HepG2 (cell line): Measurements from ENCODE around the gene ZNF280A. TPM values are rescaled to one million over a fixed set of nuclear protein-coding genes. Genes with fewer than 3 reads are reported as not detected.
"Not testable (repeated sequence)": the region's sequence is repeated elsewhere in the genome, so short reads cannot be mapped to it uniquely, and the experiment has no call there.

ENCODE experiments used
- ATAC-seq: fragments of 200-7000 bp; cut with Tn5 transposase; 3 replicates; pipeline ENCODE4 v1.9.1; 2020; ENCODE audit warnings: mild to moderate bottlenecking, moderate library complexity
- BruUV-seq: library from RNA; stranded (reverse); fragments of 400-500 nt; replicated peaks from 2 replicates; lab custom pipeline; 2021; lab: Mats Ljungman, UMichigan
- CTCF ChIA-PET: fragments of 300-600 bp; formaldehyde crosslinking; extraction: SDS; loops from one replicate; lab custom pipeline; 2021; ENCODE audit warnings: low total read pairs, inconsistent platforms, low intra/inter-chr PET ratio; lab: Yijun Ruan, JAX
- POLR2A ChIA-PET: fragments of 350-600 bp; sonication (Branson Sonifier 250); formaldehyde crosslinking; loops from one replicate; lab custom pipeline; 2020; ENCODE audit warnings: antibody characterized with exemption, inconsistent platforms; lab: Yijun Ruan, JAX
- DNase-seq: peaks from one replicate; pipeline ENCODE4 v3.0.0-alpha.2; 2015; ENCODE audit warnings: low spot score
- FAIRE-seq: peaks from 3 replicates; lab custom pipeline; 2011; peaks lifted over from hg19 to GRCh38; lab: Jason Lieb, UNC
- H2AFZ ChIP-seq: one replicate; pipeline ENCODE4 v1.6.1; 2011; ENCODE audit warnings: low read length, inconsistent platforms
- H3K27ac ChIP-seq: fragments of 300-600 bp; 3 replicates; pipeline ENCODE4 v1.8.0; 2011; ENCODE audit warnings: mixed run types, mild to moderate bottlenecking, mixed read lengths, low read length, inconsistent platforms; ENCODE audit not compliant: insufficient read depth; ENCODE audit errors: extremely low read length
- H3K27me3 ChIP-seq, 2 experiments: fragments of 200-600 bp in 1 of 2; 2 replicates in 1 of 2; 3 replicates in 1 of 2; pipeline versions ENCODE4 v1.6.0 to v1.8.0; 2011; ENCODE audit warnings: low read length in 2 of 2, mild to moderate bottlenecking in 2 of 2, moderate library complexity in 2 of 2, inconsistent platforms in 1 of 2; ENCODE audit not compliant: insufficient read depth in 2 of 2, control insufficient read depth in 1 of 2
- H3K36me3 ChIP-seq, 2 experiments: fragments of 200-600 bp in 1 of 2; replicated peaks in 1 of 2; 2 replicates in 1 of 2; 3 replicates in 1 of 2; pipeline versions ENCODE4 v1.5.1 to v1.8.0; 2011; ENCODE audit warnings: low read length in 2 of 2, inconsistent platforms in 1 of 2; ENCODE audit not compliant: insufficient read depth in 2 of 2, control insufficient read depth in 1 of 2
- H3K4me1 ChIP-seq: 2 replicates; pipeline ENCODE4 v1.5.1; 2012; ENCODE audit warnings: low read length, inconsistent platforms; ENCODE audit not compliant: insufficient read depth
- H3K4me2 ChIP-seq: 2 replicates; pipeline ENCODE4 v1.6.0; 2011; ENCODE audit warnings: low read depth, low read length, inconsistent platforms
- H3K4me3 ChIP-seq, 3 experiments: fragments of 200-600 bp in 1 of 3; sonication (generic), shearing (Covaris generic) in 1 of 3; replicated peaks in 1 of 3; 2 replicates each; pipeline ENCODE4 v1.5.1; 2011 to 2016; ENCODE audit warnings: low read length in 3 of 3, inconsistent platforms in 2 of 3, low read depth in 2 of 3, mild to moderate bottlenecking in 2 of 3, control low read depth in 1 of 3, mixed read lengths in 1 of 3; ENCODE audit not compliant: insufficient read depth in 1 of 3
- H3K79me2 ChIP-seq: one replicate; pipeline ENCODE4 v1.6.1; 2011; ENCODE audit warnings: low read length, inconsistent platforms; ENCODE audit not compliant: insufficient read depth
- H3K9ac ChIP-seq: 2 replicates; pipeline ENCODE4 v1.6.0; 2011; ENCODE audit warnings: mild to moderate bottlenecking, low read depth, low read length, inconsistent platforms; ENCODE audit not compliant: insufficient read depth
- H3K9me3 ChIP-seq: 2 replicates; pipeline ENCODE4 v1.5.1; 2012; ENCODE audit warnings: mild to moderate bottlenecking, low read length
- H4K20me1 ChIP-seq: 2 replicates; pipeline ENCODE4 v1.6.0; 2011; ENCODE audit warnings: inconsistent platforms, mild to moderate bottlenecking, low read length, moderate library complexity; ENCODE audit not compliant: insufficient read depth
- HOXA9 ChIP-seq: sonication (generic); formaldehyde crosslinking; IDR thresholded peaks from 2 replicates; pipeline ENCODE4 v1.8.1; 2022; ENCODE audit warnings: missing genetic modification reagents, mild to moderate bottlenecking, moderate library complexity, borderline replicate concordance
- KLF15 ChIP-seq: sonication (generic); formaldehyde crosslinking; IDR thresholded peaks from 2 replicates; pipeline ENCODE4 v1.8.1; 2023; ENCODE audit warnings: borderline replicate concordance, mild to moderate bottlenecking, inconsistent platforms, missing genetic modification reagents, mixed read lengths
- PCBP1 ChIP-seq: fragments of 200-400 bp; formaldehyde crosslinking; IDR thresholded peaks from 2 replicates; pipeline ENCODE4 v1.6.1; 2017; ENCODE audit warnings: mild to moderate bottlenecking, low read depth, low read length, borderline replicate concordance
- PLRG1 ChIP-seq: fragments of 450-650 bp; conservative IDR thresholded peaks from 2 replicates; pipeline ENCODE4 v1.6.1; 2016
- RARG ChIP-seq: sonication (generic); formaldehyde crosslinking; IDR thresholded peaks from 2 replicates; pipeline ENCODE4 v1.4.0; 2020; ENCODE audit warnings: low read depth, mild to moderate bottlenecking, missing genetic modification reagents
- RFX1 ChIP-seq: fragments of 450-650 bp; IDR thresholded peaks from 2 replicates; pipeline ENCODE4 v1.6.1; 2017
- SOX6 ChIP-seq, 2 experiments: fragments of 450-650 bp in 1 of 2; sonication (generic) in 1 of 2; formaldehyde crosslinking in 1 of 2; IDR thresholded peaks; 2 replicates each; pipeline versions ENCODE4 v1.4.0 to v1.6.1; 2017 to 2020; ENCODE audit warnings: antibody characterized with exemption in 1 of 2, mild to moderate bottlenecking in 1 of 2, missing genetic modification reagents in 1 of 2
- ZFP62 ChIP-seq: sonication (generic); formaldehyde crosslinking; IDR thresholded peaks from 2 replicates; pipeline ENCODE4 v1.4.0; 2020; ENCODE audit warnings: missing genetic modification reagents
- ZNF20 ChIP-seq: sonication (generic); formaldehyde crosslinking; IDR thresholded peaks from 2 replicates; pipeline ENCODE4 v1.4.0; 2020; ENCODE audit warnings: mild to moderate bottlenecking, moderate library complexity, missing genetic modification reagents
- ZNF282 ChIP-seq: fragments of 450-650 bp; IDR thresholded peaks from 2 replicates; pipeline ENCODE4 v1.6.1; 2018; ENCODE audit not compliant: partially characterized antibody
- ZNF331 ChIP-seq: sonication (generic); formaldehyde crosslinking; IDR thresholded peaks from 2 replicates; pipeline ENCODE4 v1.4.0; 2020; ENCODE audit warnings: missing genetic modification reagents
- ZNF564 ChIP-seq: sonication (generic); formaldehyde crosslinking; IDR thresholded peaks from 2 replicates; pipeline ENCODE4 v1.8.1; 2023; ENCODE audit warnings: mild to moderate bottlenecking, missing genetic modification reagents
- ZNF577 ChIP-seq: sonication (generic); formaldehyde crosslinking; IDR thresholded peaks from 2 replicates; pipeline ENCODE4 v1.4.0; 2020; ENCODE audit warnings: mild to moderate bottlenecking, low read depth, missing genetic modification reagents, borderline replicate concordance
- WGBS: methylation state at CpG from one replicate; pipeline ENCODE4 v1.1.6; 2017; ENCODE audit warnings: low lambda C conversion rate; 5-methylcytosine and 5-hydroxymethylcytosine counted together
- in situ Hi-C: cut with HindIII; loops from 2 replicates; pipeline ENCODE4 v1.10.0; 2017; ENCODE audit warnings: low pct_unique_long_range_greater_than_20kb; ENCODE audit not compliant: extremely low pct_ligation_motif_present
- intact Hi-C: fragments of 100-400 bp; cut with micrococcal nuclease; formaldehyde crosslinking; loops from one replicate; pipeline ENCODE4 v1.10.0; 2022; ENCODE audit not compliant: unreplicated experiment
- polyA plus RNA-seq, 8 experiments: library from polyadenylated mRNA; depleted of rRNA in 3 of 8; stranded (reverse) in 7 of 8; unstranded in 1 of 8; fragments of >200 nt; fragmentation: Illumina TruSeq in 4 of 8; extraction: Trizol in 4 of 8; gene quantifications; 2 replicates each; pipeline versions ENCODE4 v1.2.1 to v1.2.3, GENCODE V29; 2011 to 2016; ENCODE audit warnings: low read depth in 4 of 8, missing spikeins in 1 of 8, mixed read lengths in 1 of 8; ENCODE audit not compliant: insufficient read depth in 1 of 8
- total RNA-seq, 5 experiments: library from RNA; depleted of rRNA; stranded (reverse); fragments of >200 nt; fragmentation: Illumina TruSeq; extraction: Trizol; gene quantifications; 2 replicates each; pipeline ENCODE4 v1.2.3, GENCODE V29; 2016; ENCODE audit warnings: low read depth in 1 of 5
- TF ChIP-seq, protein P1 (sequence below): sonication (generic); formaldehyde crosslinking; IDR thresholded peaks from 2 replicates; pipeline ENCODE4 v1.4.0; 2020; ENCODE audit warnings: missing genetic modification reagents
- TF ChIP-seq, protein P2 (sequence below): sonication (generic); formaldehyde crosslinking; IDR thresholded peaks from 2 replicates; pipeline ENCODE4 v1.8.1; 2023; ENCODE audit warnings: mild to moderate bottlenecking, missing genetic modification reagents, borderline replicate concordance

The ZNF280A gene
- total and polyA plus RNA-seq, 2 of the 13 experiments (the other 11 are each of a cell fraction or from before 2014, with no cell fraction given), result 1.4 to 2.9 TPM

DNA sequence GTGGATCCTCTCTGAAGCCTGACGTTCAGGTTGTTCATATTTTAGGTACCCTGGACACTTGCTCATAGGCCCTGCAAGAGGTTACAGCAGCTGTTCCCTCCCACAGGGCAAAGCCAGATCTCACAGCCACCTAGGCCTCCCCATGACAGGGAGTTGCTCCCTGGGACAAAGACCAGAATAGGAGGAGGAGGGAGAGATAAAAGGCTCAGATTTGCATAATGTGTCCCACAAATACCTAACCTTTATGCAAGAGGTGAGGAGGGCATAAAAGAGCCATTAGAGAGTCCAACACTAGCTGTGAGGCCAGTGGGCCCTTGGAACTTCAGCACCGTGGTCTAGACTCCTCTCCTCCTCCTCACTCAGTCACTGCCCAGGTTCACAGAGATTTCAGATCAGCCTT lies 45.3 kb downstream of the ZNF280A start (continued):
- TF ChIP-seq, protein P1, sequence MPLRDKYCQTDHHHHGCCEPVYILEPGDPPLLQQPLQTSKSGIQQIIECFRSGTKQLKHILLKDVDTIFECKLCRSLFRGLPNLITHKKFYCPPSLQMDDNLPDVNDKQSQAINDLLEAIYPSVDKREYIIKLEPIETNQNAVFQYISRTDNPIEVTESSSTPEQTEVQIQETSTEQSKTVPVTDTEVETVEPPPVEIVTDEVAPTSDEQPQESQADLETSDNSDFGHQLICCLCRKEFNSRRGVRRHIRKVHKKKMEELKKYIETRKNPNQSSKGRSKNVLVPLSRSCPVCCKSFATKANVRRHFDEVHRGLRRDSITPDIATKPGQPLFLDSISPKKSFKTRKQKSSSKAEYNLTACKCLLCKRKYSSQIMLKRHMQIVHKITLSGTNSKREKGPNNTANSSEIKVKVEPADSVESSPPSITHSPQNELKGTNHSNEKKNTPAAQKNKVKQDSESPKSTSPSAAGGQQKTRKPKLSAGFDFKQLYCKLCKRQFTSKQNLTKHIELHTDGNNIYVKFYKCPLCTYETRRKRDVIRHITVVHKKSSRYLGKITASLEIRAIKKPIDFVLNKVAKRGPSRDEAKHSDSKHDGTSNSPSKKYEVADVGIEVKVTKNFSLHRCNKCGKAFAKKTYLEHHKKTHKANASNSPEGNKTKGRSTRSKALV (CRISPR knock-in tag), result no peak
- TF ChIP-seq SOX6 (IDR thresholded peaks at IDR 0.05) (no peak), SOX6 (CRISPR knock-in tag; IDR thresholded peaks at IDR 0.05) (peak; percentile 16; the same call in 1 of the 2 replicates)

DNA sequence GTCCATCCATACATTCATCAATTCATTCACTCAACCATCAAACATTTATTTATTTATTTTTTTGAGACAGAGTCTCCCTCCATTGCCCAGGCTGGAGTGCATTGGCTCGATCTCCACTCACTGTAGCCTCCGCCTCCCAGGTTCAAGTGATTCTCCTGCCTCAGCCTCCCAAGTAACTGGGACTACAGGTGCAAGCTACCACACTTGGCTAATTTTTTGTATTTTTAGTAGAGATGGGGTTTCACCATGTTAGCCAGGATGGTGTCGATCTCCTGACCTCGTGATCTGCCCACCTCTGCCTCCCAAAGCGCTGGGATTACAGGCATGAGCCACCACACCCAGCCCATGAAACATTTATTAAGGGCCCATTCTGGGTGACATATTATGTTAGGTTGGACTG lies 49.0 kb downstream of the ZNF280A start:
- POLR2A ChIA-PET, BruUV-seq, H4K20me1 ChIP-seq, H2AFZ ChIP-seq, H3K27ac ChIP-seq, H3K27me3 ChIP-seq, H3K9ac ChIP-seq, in situ Hi-C loops, H3K36me3 ChIP-seq, FAIRE-seq, ATAC-seq, H3K79me2 ChIP-seq, intact Hi-C loops, H3K9me3 ChIP-seq, H3K4me1 ChIP-seq, DNase-seq, H3K4me2 ChIP-seq, CTCF ChIA-PET, H3K4me3 ChIP-seq: not testable (repeated sequence)
- WGBS, result 68% methylated on average over 5 of the region's 5 CpGs

DNA sequence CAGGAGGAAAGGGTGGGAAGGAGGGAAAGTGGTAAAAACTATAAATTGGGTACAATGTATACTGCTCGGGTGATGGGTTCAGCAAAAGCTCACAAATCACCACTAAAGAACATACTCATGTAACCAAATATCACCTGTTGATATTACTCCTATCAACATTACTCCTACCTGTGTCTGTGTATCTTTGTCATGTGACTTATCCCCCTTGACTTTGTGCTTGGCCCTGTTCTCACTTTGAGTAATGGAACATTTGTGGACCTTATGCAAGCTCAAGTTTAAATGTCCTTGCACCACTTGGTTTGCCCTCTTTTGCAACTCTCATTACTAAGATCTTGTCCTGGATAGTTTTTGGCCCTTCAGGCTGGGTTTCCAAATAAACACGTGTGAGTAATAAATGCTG lies 50.5 kb downstream of the ZNF280A start:
- intact Hi-C loops, result loop anchor here (10.0 kb wide), 1 partner anchor 115 kb away; no protein-coding TSS in a partner anchor
- FAIRE-seq, result no peak
- Histone ChIP-seq H4K20me1 (no peaks in the 10 kb centered on the region), H3K9me3 (peaks cover 4% of the 10 kb centered on the region; the same call in 1 of the 2 replicates), H3K4me1 (peaks cover 3% of the 10 kb centered on the region), H3K36me3 (no peaks in the 10 kb centered on the region), H3K9ac (no peak overlapping the region), H3K79me2 (no peaks in the 10 kb centered on the region), H3K27ac (no peak overlapping the region), H3K4me2 (no peak overlapping the region), H2AFZ (no peak overlapping the region), H3K27me3 (peaks cover 0 to 4% of the 10 kb centered on the region in 2 experiments; a peak in 1 of 5 replicates), H3K4me3 (no peak overlapping the region)
- DNase-seq, result no peak
- POLR2A ChIA-PET, result no interaction called here
- 3% methylated on average over 2 of the region's 2 CpGs for WGBS
- no TSS peak for BruUV-seq
- no peak for ATAC-seq
- in situ Hi-C loops, result no loop called here
- CTCF ChIA-PET, result no interaction called here
- TF ChIP-seq ZNF282 (no peak), KLF15 (CRISPR knock-in tag) (no peak), PLRG1 (no peak), HOXA9 (CRISPR knock-in tag) (no peak), PCBP1 (no peak), ZNF20 (CRISPR knock-in tag) (no peak), RFX1 (no peak), ZNF577 (no peak), RARG (CRISPR knock-in tag) (no peak), ZNF331 (CRISPR knock-in tag) (no peak), ZNF564 (CRISPR knock-in tag) (no peak), ZFP62 (CRISPR knock-in tag) (no peak)
- TF ChIP-seq, protein P2, sequence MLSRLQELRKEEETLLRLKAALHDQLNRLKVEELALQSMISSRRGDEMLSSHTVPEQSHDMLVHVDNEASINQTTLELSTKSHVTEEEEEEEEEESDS, result no peak
